GM18502 (cell line): ENCODE results near the gene MAFG.
"Not testable (repeated sequence)": the region's sequence is repeated elsewhere in the genome, so short reads cannot be mapped to it uniquely, and the experiment has no call there.

ENCODE experiments used
- ATAC-seq: cut with Tn5 transposase; IDR thresholded peaks from one replicate; pipeline ENCODE4 v1.9.1; 2021; ENCODE audit warnings: mild to moderate bottlenecking; ENCODE audit not compliant: unreplicated experiment, poor library complexity

The MAFG gene

DNA sequence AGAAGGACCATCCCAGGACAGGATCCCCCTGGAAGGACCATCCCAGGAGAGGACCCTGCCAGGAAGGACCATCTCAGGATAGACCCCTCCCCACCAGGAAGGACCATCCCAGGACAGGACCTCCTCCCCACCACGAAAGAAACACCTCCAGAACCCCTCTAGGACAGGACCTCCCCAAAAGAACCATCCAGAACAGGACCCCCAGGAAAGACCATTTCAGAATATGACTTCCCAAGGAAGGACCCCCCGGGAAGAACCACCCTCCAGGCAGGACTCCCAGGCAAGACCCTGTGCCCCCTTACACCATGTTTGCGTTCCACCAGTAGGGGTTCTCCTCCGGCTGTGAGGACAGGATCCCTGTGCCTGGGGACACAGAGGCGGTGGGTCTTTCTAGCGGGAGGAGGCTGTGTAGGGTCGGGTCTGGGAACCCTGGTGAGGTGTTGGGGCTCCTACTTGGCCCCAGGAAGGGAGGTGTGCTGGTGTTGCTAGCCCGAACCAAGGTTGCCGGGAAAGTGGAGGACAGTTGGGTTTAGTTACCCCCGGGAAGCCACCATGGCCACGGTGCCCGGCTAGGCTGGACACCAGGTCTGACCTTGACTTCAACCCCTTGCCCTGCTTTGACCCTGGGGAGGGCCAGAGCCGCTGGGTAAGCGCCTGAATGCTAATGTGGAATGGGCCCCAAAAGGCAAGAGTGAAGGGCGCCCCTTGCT, 31.3 kb upstream of the MAFG start:
- ATAC-seq = no peak

DNA sequence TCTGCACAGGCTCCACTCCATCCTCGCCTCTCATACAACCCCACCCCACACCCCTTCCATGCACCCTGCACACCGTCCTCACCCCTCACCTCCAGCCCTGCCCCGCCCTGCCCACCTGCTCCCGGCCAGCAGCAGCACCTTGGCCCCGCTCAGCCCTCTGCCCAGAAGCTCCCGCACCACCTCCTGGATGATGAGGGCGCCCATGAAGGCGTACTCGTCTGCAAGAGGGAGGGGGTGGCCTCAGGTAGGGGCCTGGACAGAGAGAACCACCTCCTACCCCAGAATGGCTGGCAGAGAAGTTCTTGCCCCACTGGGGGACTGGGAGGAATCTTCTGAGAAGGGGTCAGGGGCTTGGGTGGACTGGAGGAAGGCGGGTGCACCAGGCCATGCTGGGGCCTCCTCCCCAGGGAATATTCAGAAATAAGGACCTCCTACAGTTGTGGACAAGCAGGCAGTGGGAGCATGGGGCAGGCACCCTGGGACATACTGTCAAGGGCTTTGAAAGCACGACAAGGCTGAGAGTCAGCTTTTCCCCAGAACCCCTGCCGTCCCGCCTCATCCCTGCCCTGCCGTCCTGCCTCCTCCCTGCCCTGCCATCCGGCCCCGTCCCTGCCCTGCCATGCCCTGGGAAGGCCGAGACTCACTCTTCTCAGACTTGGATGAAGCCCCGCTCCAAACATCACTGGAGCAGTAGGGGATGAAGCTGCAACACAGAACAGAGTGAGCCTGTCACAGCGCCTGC, 30.3 kb upstream of the MAFG start:
- ATAC-seq = no peak

- ATAC-seq = no peak
These were observed 29.4 kb upstream of the MAFG start for GRCh38 chr17:81956607-81957589.

DNA sequence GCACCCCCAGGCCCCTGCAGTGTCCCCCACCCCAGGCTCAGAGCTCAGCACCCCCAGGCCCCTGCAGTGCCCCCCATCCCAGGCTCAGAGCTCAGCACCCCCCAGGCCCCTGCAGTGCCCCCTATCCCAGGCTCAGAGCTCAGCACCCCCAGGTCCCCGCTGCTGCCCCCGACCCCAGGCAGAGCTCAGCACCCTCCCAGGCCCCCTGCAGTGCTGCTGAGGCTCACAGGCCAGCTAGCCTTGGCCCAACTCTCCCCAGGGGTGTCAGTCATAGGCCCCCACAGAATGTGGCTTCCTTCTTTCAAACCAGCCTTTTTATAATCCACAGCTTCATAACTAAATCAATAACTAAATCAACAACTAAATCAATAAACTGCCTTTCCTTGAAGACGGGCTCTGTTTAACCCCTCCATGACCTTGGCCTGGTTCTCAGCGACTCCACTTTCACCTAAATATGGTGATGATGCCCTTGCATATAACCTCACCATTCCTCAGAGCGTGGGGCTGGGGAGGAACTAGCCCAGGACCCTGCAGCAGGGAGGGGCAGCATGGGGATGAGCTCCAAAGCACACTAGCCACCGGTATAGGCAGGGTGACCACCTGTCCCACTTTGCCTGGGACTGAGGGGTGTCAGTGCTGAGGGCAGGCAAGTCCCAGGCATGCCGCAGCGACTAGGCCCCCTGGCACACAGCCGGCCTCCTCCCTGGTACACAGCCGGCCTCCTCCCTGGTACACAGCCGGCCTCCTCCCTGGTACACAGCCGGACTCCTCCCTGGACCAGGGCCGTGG, 28.4 kb upstream of the MAFG start:
- no peak for ATAC-seq

DNA sequence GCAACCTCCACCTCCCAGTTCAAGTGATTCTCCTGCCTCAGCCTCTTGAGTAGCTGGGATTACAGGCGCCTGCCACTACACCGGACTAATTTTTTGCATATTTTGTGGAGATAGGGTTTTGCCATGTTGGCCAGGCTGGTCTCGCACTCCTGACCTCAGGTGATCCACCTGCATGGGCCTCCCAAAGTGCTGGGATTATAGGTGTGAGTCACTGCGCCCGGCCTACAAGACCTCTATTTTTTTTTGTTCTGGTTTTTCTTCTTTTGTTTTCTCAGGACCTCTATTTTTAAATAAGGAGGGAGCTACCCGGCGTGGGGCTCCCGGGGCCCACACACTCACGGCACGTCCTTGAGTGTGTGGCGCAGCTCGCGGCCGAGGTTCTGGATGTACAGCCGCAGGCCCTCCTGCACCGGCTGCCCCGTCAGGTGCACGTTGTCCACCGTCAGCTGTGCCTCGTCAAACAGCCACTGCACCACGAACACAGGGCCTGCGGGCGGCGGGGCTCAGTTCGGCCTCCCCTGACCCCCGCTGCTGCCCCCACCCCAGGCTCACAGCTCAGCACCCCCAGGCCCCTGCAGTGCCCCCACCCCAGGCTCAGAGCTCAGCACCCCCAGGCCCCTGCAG, 27.6 kb upstream of the MAFG start:
- ATAC-seq = no peak

GRCh38 chr17:81954131-81955057, 26.9 kb upstream of the MAFG start:
- no peak for ATAC-seq

GRCh38 chr17:81953443-81953842, 25.9 kb upstream of the MAFG start:
- not testable (repeated sequence) for ATAC-seq

GRCh38 chr17:81952792-81953228, 25.3 kb upstream of the MAFG start:
- ATAC-seq = no peak

- ATAC-seq = no peak
These were observed 24.5 kb upstream of the MAFG start for GRCh38 chr17:81951785-81952684.

DNA sequence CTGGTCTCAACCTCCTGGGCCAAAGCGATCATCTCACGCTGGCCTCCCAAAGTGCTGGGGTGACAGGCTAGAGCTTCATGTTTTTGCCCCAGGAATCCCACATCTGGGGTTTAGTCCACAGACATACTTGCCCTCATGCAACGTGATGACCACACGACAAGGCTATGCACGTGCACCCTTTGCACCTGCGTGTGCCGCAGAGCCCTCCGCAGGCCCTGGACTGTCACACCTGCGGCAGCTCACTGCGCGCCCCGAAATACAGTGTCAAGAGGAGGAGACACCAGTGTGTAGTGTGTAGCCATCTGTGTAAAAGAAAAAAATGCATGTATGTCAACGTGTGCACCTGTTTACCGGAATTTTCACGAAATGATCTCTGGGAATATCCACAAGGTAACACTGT, 23.0 kb upstream of the MAFG start:
- ATAC-seq = no peak

DNA sequence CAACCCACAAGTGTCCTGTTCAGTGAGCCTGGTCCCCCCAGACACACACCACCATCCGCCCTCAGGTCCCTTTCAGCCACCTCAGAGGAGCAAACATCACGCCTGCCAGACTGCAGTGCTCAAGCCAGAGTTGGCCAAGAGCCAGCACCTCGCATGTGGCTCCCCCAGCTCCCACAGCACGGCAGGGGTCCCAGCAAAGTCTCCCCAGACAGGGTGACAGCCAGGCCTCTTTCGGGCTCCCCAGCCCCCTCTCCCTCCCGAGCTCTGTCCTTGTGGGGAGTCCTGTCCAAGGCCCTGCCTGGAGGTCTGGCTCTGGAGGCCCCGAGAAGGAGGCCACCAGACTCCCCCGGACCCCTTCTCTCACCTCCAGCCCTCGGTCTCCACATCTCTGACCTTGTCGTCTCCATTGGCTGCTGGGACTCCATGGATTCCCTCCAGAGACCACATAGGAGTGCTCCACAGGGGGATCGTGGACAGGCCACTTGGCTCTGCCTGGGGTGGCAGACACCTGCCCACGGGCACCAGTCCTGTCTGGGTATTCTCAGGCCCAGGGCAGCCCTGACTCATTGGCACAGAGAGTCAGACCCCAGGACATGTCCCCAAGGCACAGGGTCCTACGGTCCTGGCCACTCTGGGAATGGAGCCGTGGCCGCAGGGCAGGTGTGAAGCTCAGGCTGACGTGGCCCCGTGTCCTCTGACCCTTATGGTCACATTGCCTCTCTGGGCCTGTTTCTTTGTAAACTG, 21.3 kb upstream of the MAFG start:
- no peak for ATAC-seq

GRCh38 chr17:81947189-81947588, 19.7 kb upstream of the MAFG start, which contains the start of gene MYADML2:
TSS of gene MYADML2 (minus strand) at chr17:81947233. CDS start at chr17:81941741, 5,492 bp downstream.
- ATAC-seq = no peak

DNA sequence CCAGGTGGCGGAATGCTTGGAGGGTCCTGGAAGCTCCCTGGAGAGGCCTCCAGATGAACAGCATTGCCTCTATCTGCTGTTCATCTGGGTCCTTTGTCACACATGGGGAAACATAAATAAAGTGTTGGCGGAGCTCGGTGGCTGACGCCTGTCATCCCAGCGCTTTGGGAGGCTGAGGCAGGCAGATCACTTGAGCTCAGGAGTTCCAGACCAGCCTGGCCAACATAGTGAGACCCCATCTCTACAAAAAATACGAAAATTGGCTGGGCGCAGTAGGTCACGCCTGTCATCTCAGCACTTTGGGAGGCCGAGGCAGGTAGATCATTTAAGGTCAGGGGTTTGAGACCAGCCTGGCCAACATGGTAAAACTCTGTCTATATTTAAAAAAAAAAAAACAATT, 17.3 kb upstream of the MAFG start:
- ATAC-seq = no peak

- ATAC-seq = no peak
These were observed 14.6 kb upstream of the MAFG start for GRCh38 chr17:81942167-81942553.

- ATAC-seq = no peak
These were observed 14.1 kb upstream of the MAFG start for GRCh38 chr17:81941484-81942166.
